A673 (cell line): Measurements from ENCODE around the gene GPI. TPM values are rescaled to one million over a fixed set of nuclear protein-coding genes. Genes with fewer than 3 reads are reported as not detected.

Experiments
- BruUV-seq: library from RNA; stranded (reverse); fragments of 400-500 nt; replicated peaks from 2 replicates; lab custom pipeline; 2021; lab: Mats Ljungman, UMichigan
- CTCF ChIA-PET: fragments of 300-600 bp; sonication (Branson Sonifier 250); formaldehyde crosslinking; loops from one replicate; lab custom pipeline; 2022; ENCODE audit warnings: antibody characterized with exemption; lab: Charles Lee
- POLR2A ChIA-PET: fragments of 300-600 bp; sonication (Branson Sonifier 250); formaldehyde crosslinking; loops from one replicate; lab custom pipeline; 2022; ENCODE audit warnings: antibody characterized with exemption; ENCODE audit not compliant: low non-redundant PET; lab: Charles Lee
- DNase-seq: peaks from one replicate; pipeline ENCODE4 v3.0.0-alpha.2; 2015; ENCODE audit warnings: low spot score
- H3K27ac ChIP-seq: fragments of 200-600 bp; sonication (generic); 2 replicates; pipeline ENCODE4 v1.5.1; 2016; ENCODE audit warnings: mixed run types, low read depth, mild to moderate bottlenecking, mixed read lengths, antibody characterized with exemption, low read length; ENCODE audit not compliant: poor library complexity, severe bottlenecking
- H3K27me3 ChIP-seq: fragments of 200-600 bp; sonication (generic); replicated peaks from 2 replicates; pipeline ENCODE4 v1.6.1; 2017; ENCODE audit warnings: mixed run types, low read depth, mild to moderate bottlenecking, mixed read lengths, antibody characterized with exemption, low read length; ENCODE audit not compliant: insufficient read depth, poor library complexity
- H3K36me3 ChIP-seq: fragments of 200-600 bp; sonication (generic); 2 replicates; pipeline ENCODE4 v1.6.1; 2016; ENCODE audit warnings: mixed run types, mild to moderate bottlenecking, mixed read lengths, antibody characterized with exemption, low read length; ENCODE audit not compliant: insufficient read depth, poor library complexity, severe bottlenecking
- H3K4me1 ChIP-seq: fragments of 200-600 bp; sonication (generic); 2 replicates; pipeline ENCODE4 v1.6.1; 2017; ENCODE audit warnings: mixed run types, mild to moderate bottlenecking, mixed read lengths, antibody characterized with exemption, low read length; ENCODE audit not compliant: insufficient read depth, poor library complexity, severe bottlenecking
- H3K4me3 ChIP-seq: fragments of 200-600 bp; sonication (generic); 2 replicates; pipeline ENCODE4 v1.5.1; 2016; ENCODE audit warnings: low read depth, mixed run types, mild to moderate bottlenecking, mixed read lengths, low read length; ENCODE audit not compliant: poor library complexity, severe bottlenecking
- H3K9me3 ChIP-seq: fragments of 200-600 bp; sonication (generic); 2 replicates; pipeline ENCODE4 v1.6.1; 2016; ENCODE audit warnings: mixed run types, low read depth, mild to moderate bottlenecking, mixed read lengths, antibody characterized with exemption, low read length; ENCODE audit not compliant: poor library complexity, severe bottlenecking
- EZH2 ChIP-seq: fragments of 200-600 bp; sonication (generic); IDR thresholded peaks from 2 replicates; pipeline ENCODE4 v1.6.1; 2017; ENCODE audit warnings: borderline replicate concordance, low read depth, mild to moderate bottlenecking, mixed read lengths, antibody characterized with exemption, low read length; ENCODE audit not compliant: poor library complexity, severe bottlenecking
- intact Hi-C: fragments of 100-400 bp; cut with micrococcal nuclease; formaldehyde crosslinking; loops from one replicate; pipeline ENCODE4 v1.10.0; 2022; ENCODE audit not compliant: unreplicated experiment
- total RNA-seq: library from RNA; stranded (reverse); gene quantifications from 2 replicates; pipeline ENCODE4 v1.2.3, GENCODE V29; 2021
- TF ChIP-seq, protein P1 (sequence below): fragments of 300-800, 200-600 bp; sonication (generic); conservative IDR thresholded peaks from 2 replicates; pipeline ENCODE4 v1.5.1; 2017; ENCODE audit warnings: low read depth, mild to moderate bottlenecking, antibody characterized with exemption, low read length, moderate library complexity, mixed read lengths

GPI gene
- total RNA-seq, 1 experiment from 2014 or later: 439 TPM

DNA sequence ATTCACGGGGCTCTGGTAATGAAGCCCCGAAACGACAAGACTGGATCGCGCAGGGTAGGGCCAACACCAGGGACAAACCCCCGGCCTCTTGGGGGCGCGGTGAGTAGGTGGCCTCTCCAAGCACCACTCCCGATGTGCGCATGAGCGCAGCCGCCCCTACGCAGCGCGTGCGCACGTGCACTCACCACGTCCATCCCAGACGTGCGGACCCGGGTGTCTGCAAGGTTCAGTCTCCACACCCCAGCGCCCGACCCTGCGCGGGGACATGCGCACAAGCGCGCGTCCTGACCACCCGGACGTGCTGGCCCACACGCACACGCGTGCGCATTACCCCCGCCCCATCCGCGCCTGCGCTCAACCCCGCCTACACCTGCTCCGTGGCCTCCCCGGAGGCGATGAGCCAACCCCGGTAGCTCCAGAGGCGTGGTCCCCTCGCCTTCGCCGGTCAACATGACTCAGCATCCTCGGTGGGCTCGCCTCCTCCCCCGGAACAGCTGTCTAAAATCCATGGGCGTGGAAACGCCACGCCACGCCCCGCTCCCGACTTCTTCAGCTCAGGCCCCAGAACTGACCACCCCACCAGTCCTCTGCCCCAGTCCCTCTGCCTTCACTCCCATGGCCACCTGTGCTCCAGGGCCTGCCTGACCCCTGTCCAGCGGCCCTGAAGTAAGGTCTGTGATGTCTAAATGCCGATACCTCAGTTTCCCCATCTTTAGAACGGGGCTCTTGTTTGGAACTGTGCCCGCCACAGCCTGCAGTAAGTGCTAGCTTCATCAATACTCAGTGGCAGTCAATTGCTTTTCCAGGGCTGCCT is 5.6 kb upstream of the GPI start:
- Histone ChIP-seq H3K4me1 (peaks cover 17% of the 10 kb centered on the region), H3K9me3 (no peaks in the 10 kb centered on the region), H3K27me3 (no peaks in the 10 kb centered on the region), H3K36me3 (peaks cover 4% of the 10 kb centered on the region), H3K4me3 (peak overlapping the region; percentile 40), H3K27ac (peak overlapping the region; percentile 73)
- ChIA-PET CTCF (no interaction called here), POLR2A (no interaction called here)
- DNase-seq: peak; percentile 98
- intact Hi-C loops: no loop called here
- TF ChIP-seq, protein P1, sequence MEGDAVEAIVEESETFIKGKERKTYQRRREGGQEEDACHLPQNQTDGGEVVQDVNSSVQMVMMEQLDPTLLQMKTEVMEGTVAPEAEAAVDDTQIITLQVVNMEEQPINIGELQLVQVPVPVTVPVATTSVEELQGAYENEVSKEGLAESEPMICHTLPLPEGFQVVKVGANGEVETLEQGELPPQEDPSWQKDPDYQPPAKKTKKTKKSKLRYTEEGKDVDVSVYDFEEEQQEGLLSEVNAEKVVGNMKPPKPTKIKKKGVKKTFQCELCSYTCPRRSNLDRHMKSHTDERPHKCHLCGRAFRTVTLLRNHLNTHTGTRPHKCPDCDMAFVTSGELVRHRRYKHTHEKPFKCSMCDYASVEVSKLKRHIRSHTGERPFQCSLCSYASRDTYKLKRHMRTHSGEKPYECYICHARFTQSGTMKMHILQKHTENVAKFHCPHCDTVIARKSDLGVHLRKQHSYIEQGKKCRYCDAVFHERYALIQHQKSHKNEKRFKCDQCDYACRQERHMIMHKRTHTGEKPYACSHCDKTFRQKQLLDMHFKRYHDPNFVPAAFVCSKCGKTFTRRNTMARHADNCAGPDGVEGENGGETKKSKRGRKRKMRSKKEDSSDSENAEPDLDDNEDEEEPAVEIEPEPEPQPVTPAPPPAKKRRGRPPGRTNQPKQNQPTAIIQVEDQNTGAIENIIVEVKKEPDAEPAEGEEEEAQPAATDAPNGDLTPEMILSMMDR: peak; percentile 82
- TF ChIP-seq EZH2: no peak
- no TSS peak for BruUV-seq

DNA sequence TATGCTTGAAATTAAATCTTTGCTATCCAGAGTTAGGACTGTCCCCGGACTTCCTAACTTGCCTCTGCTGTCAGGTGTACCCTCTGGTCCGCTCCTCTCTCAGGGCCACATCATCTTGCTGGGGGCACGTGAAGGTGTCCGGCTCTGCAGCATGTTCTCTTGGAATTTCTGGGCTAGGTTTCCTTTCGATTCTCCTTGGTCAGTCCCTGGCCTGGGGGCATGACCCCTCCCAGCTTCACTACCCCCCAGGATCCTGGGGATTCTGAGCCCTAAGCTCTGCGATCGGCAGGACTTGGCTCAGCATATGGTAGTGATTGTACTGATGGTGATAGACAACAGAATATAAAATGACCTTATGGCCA is 5.1 kb upstream of the GPI start:
- no peaks in the 10 kb centered on the region for H3K9me3 ChIP-seq
- H3K4me1 ChIP-seq: peaks cover 17% of the 10 kb centered on the region
- peaks cover 3% of the 10 kb centered on the region for H3K36me3 ChIP-seq
- TF ChIP-seq, protein P1: no peak
- TF ChIP-seq EZH2: no peak
- BruUV-seq: no TSS peak
- no peaks in the 10 kb centered on the region for H3K27me3 ChIP-seq
- peak overlapping the region; percentile 40 for H3K4me3 ChIP-seq
- DNase-seq: no peak
- ChIA-PET CTCF (no interaction called here), POLR2A (no interaction called here)
- intact Hi-C loops: no loop called here
- H3K27ac ChIP-seq: peak overlapping the region; percentile 73

DNA sequence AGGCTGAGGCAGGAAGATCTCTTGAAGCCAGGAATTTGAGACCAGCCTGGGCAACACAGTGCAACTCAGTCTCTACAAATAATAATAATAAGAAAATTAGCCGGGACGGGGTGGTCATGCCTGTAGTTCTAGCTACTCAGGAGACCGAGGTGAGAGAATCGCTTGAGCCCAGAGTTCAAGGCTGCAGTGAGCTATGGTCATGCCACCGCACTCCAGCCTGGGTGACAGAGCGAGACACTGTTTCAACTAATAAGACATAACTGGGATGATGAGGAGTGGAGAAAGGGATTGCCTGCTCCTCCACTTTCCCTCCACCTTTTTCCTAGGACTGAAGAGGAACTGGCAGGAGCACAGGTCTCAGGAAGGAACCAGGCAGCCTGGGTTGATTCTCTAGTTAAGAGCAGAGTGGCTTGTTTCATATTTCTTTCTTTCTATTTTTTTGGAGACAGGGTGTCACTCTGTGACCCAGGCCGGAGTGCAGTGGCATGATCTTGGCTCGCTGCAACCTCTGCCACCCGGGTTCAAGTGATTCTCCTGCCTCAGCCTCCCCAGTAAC is 4.6 kb upstream of the GPI start:
- Histone ChIP-seq H3K4me1 (peaks cover 17% of the 10 kb centered on the region), H3K36me3 (no peaks in the 10 kb centered on the region), H3K9me3 (no peaks in the 10 kb centered on the region), H3K27me3 (no peaks in the 10 kb centered on the region), H3K27ac (peak overlapping the region; percentile 73), H3K4me3 (no peak overlapping the region)
- intact Hi-C loops: no loop called here
- no peak for TF ChIP-seq EZH2
- TF ChIP-seq, protein P1: no peak
- CTCF ChIA-PET: no interaction called here
- POLR2A ChIA-PET: no interaction called here
- BruUV-seq: no TSS peak
- DNase-seq: no peak
